Fibroblast of skin of right quadriceps (primary cell): ENCODE results near the gene GHITM.

Experiments
- DNase-seq: peaks from one replicate; pipeline ENCODE4 v3.0.0-alpha.2; 2013

The GHITM gene

GRCh38 chr10:84202349-84202748 lies 63.0 kb downstream of the GHITM start:
- no peak for DNase-seq
